Measurements from ENCODE around the gene C10orf143. TPM values are rescaled to one million over a fixed set of nuclear protein-coding genes. Genes with fewer than 3 reads are reported as not detected.
"Not testable (repeated sequence)": the region's sequence is repeated elsewhere in the genome, so short reads cannot be mapped to it uniquely, and the experiment has no call there.

Gene C10orf143
- total RNA-seq, 2 experiments from 2014 or later = 2.5 to 3.0 TPM

DNA sequence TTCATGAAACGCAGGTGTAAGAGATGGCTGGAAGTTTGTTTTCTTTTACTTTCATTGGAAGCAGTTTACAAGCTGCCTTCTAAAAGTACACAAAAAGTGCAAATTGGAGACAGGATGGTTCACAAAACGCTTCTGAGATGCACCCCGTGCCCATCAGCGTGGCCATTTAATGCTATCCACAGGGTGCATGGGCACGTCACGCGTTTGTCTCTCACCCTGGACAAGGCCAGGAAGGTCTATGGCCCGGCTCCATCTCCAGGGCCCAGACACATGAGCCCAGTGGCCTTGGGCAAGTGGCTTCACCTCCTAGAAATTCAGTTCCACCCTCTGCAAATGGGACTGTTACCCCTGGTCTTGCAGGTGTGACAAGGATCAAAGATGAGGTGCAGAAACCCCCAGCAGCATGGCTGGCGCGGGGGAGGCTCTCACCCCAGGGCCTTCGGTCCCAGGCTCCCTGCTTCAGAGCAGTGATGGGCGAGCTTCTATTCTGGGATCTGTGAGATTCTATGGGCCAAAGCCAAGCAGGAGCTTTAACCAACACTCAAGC lies 85.8 kb downstream of the C10orf143 start:
- DNase-seq = no peak
- Mint-ChIP-seq H3K27ac (no peak overlapping the region), H3K4me3 (no peak overlapping the region), H3K9me3 (no peaks in the 10 kb centered on the region), H3K27me3 (no peaks in the 10 kb centered on the region), H3K4me1 (ENCODE audit: low read depth) (no peaks in the 10 kb centered on the region), H3K36me3 (no peaks in the 10 kb centered on the region)
- ChIA-PET CTCF (no interaction called here), POLR2A (no interaction called here)
- intact Hi-C loops (cut with micrococcal nuclease) = no loop called here

DNA sequence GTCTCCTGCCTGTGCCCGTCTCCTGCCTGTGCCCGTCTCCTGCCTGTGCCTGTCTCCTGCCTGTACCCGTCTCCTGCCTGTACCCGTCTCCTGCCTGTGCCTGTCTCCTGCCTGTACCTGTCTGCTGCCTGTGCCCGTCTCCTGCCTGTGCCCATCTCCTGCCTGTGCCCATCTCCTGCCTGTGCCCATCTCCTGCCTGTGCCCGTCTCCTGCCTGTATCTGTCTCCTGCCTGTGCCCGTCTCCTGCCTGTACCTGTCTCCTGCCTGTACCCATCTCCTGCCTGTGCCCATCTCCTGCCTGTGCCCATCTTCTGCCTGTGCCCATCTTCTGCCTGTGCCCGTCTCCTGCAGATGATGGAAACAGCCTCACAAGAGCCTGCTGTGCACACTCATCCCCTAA lies 86.3 kb downstream of the C10orf143 start:
- CTCF ChIA-PET; POLR2A ChIA-PET; DNase-seq; H3K36me3 Mint-ChIP-seq; H3K27me3 Mint-ChIP-seq; intact Hi-C loops (cut with micrococcal nuclease); H3K4me3 Mint-ChIP-seq; H3K9me3 Mint-ChIP-seq; H3K27ac Mint-ChIP-seq; H3K4me1 Mint-ChIP-seq (ENCODE audit: low read depth): not testable (repeated sequence)

DNA sequence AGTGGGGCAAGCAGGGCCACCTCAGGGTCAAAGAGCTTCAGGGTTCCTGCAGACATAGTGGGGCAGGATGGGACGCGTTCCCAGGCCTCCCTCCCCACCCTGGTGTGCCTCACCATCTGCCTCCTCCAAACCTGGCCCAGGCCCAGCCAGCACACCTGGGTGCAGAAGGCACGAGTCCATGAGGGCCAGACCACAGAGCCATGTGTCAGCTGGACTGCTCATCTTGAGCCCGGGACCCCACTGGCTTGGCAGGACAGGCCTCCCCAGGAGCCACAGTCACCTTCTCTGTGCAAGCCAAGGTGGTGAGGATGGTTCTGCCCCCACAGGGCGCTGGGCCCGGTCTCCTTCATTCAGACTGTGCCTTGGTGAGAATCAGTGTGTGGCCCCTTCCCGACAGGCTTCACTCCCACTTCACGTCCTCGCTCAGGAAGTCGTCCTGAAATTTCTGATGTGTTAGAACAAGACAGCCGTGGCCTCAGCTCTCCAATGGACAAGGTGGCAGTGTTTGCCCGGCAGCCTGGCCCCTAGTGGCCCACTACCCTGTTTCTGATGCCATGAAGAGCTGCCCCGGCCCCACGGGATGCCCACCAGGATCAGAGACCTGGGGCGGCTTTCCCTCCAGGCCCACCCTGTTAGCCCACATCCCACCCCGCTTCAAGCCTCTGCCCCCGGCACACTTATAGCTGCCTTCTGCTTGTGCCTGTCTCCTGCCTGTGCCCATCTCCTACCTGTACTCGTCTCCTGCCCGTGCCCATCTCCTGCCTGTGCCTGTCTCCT lies 87.0 kb downstream of the C10orf143 start:
- ChIA-PET POLR2A (no interaction called here), CTCF (no interaction called here)
- intact Hi-C loops (cut with micrococcal nuclease) = no loop called here
- H3K9me3 Mint-ChIP-seq = no peaks in the 10 kb centered on the region
- no peaks in the 10 kb centered on the region for H3K27me3 Mint-ChIP-seq
- no peak for DNase-seq
- H3K36me3 Mint-ChIP-seq = no peaks in the 10 kb centered on the region
- no peak overlapping the region for H3K4me3 Mint-ChIP-seq
- no peak overlapping the region for H3K27ac Mint-ChIP-seq
- no peaks in the 10 kb centered on the region for H3K4me1 Mint-ChIP-seq (ENCODE audit: low read depth)

DNA sequence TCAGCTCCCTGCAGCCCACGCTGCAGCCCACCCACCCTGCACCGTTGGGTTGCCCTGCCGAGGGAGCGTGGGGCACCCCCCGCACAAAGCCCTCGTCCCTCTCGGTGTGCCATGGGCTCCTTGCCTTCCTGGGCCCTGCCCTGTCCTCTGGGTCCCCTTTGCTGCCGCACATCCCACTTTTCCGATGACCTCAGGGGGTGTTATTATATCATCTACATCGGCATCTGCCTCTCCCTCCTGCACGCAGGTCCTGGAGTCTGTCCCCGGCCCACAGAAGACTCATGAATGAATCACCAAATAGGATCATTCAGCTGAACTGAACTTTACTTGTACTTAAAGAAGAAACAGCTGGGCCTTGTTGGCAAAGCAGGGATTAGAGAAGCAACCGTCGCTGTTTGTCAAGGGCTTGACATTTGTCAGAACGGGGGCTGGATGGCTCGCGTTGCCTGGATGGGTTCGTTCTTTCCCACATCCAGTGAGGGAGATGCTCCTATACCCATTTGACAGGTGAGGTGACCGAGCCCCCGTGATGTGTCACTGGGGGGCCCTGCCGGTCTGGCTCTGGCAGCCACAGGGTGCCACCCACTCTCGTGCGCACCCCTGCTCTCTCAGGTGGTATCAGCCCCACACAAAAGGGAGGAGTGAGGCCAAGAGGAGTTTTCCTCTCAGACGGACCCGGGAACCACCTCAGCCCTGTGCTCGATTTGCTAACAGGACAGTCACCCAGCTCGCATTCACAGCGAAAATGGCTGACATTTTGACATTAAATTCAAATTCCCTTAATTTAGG lies 87.9 kb downstream of the C10orf143 start:
- no peak overlapping the region for H3K4me3 Mint-ChIP-seq

DNA sequence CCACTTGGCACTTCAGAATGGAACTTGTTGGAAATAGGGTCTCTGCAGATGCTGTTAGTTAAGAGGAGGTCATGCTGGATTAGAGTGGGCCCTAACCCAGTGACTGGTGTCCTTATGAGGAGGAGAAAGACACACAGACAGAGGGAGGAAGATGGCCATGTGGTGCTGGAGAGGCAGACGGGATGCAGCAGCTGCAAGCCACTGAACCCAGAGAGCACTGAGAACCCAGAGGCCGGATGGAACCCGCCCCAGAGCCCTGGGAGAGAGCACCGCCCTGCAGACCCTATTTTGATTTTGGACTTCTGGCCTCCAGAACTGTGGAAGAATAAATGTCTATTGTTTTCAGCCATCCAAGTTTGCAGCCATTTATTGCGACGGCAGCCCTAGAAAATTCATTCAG lies 88.5 kb downstream of the C10orf143 start:
- intact Hi-C loops (cut with micrococcal nuclease) = no loop called here
- H3K4me1 Mint-ChIP-seq (ENCODE audit: low read depth) = peaks cover 2% of the 10 kb centered on the region
- DNase-seq = no peak
- H3K36me3 Mint-ChIP-seq = no peaks in the 10 kb centered on the region
- H3K27ac Mint-ChIP-seq = no peak overlapping the region
- no peak overlapping the region for H3K4me3 Mint-ChIP-seq
- H3K9me3 Mint-ChIP-seq = no peaks in the 10 kb centered on the region
- no peaks in the 10 kb centered on the region for H3K27me3 Mint-ChIP-seq
- CTCF ChIA-PET = no interaction called here
- POLR2A ChIA-PET = no interaction called here

More for the DNA sequence above, 87.9 kb downstream of the C10orf143 start:
- peaks cover 2% of the 10 kb centered on the region for H3K4me1 Mint-ChIP-seq (ENCODE audit: low read depth)
- no peak for DNase-seq
- H3K27me3 Mint-ChIP-seq = no peaks in the 10 kb centered on the region
- POLR2A ChIA-PET = no interaction called here
- H3K27ac Mint-ChIP-seq = no peak overlapping the region
- CTCF ChIA-PET = no interaction called here
- intact Hi-C loops (cut with micrococcal nuclease) = no loop called here
- H3K9me3 Mint-ChIP-seq = no peaks in the 10 kb centered on the region
- no peaks in the 10 kb centered on the region for H3K36me3 Mint-ChIP-seq

DNA sequence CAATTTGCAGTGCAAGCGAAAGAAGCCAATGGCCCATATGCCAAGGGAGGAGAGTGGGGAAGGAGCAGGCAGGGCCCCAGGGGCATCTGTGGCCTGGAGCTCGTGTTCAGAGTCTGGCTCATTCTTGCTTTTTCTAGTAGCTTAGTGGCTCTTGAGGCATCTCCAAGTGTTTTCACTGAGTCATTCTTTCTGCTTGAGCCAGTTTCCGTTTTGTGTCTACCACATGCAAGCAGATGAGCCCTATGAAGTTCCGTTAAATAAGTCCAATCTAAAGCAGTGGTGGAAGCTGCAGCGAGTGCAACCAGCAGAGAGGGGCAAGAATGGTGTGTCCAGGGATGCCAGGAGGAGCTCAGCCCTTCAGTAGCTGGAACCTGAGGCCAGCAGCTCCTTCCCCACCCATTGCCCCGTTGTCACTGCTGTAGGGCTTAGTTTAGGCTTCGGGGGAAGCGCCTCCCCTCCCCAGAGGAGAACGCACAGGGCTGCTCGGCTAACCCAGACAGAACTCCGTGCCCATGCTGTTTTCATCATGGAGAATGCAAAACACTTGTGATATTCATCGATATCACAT lies 89.2 kb downstream of the C10orf143 start:
- peak; percentile 20 for DNase-seq
- ChIA-PET CTCF (no interaction called here), POLR2A (no interaction called here)
- Mint-ChIP-seq H3K4me1 (ENCODE audit: low read depth) (peaks cover 2% of the 10 kb centered on the region), H3K36me3 (no peaks in the 10 kb centered on the region), H3K4me3 (no peak overlapping the region), H3K27me3 (no peaks in the 10 kb centered on the region), H3K27ac (no peak overlapping the region), H3K9me3 (no peaks in the 10 kb centered on the region)
- intact Hi-C loops (cut with micrococcal nuclease) = no loop called here

DNA sequence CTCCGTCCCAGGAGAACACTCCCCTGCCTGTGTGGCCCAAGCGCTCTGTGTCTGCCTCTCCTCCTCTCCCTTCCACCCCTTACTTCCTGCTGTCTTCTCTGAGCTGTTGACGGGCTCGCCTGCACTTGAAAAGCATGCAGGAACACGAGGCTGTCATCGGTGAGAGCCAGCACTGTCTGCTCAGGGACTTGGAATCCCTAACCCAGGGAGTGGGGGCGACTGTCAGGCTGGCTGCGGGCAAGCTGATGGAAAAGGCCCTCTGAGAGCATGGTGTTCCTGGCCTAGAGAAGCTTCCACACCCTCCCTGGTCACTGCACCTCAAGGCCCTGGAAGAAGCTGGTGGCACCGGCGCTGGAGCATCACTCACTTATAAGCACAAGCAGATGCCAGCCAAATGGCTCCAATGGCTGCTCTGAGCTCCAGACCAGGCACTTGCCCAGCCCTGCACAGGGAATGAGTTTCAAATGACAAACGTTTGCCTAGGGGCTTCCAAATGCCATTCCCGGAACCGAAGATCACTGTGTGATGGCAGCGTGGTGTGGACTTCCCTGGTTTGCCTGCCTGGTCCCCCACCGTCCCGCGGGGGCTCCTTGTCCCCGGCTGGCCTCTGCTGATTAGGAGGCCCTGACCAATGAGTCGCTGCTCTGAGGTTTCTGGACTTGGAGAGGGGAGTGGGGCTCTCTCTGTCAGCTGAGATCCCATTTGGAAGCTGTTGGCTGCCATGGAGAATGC lies 89.8 kb downstream of the C10orf143 start:
- H3K27ac Mint-ChIP-seq = no peak overlapping the region

DNA sequence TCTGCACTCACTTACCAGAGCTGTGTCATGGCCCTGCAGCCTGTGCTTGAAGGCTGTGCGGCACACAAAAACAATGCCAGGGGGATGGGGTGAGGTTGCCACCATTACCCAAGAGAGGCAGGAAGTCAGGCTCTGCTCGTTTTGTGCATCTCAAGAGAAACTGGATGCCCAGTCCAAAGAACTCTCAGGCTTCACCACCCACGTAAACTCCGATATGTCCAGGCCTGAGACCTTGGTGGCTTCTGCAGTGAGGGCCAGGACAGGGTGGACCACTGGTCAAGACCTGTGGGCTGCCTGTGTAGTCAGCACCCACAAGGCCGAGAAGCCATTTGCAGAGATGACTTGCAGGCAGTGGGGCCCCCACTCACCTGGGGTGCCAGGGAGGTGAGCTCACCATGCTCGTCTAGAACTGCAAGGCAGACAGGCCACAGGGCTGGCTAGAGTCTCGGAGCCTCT lies 91.9 kb downstream of the C10orf143 start:
- intact Hi-C loops (cut with micrococcal nuclease) = no loop called here
- Mint-ChIP-seq H3K36me3 (no peaks in the 10 kb centered on the region), H3K4me1 (ENCODE audit: low read depth) (peaks cover 2% of the 10 kb centered on the region), H3K4me3 (no peak overlapping the region), H3K9me3 (no peaks in the 10 kb centered on the region), H3K27me3 (no peaks in the 10 kb centered on the region), H3K27ac (no peak overlapping the region)
- ChIA-PET POLR2A (no interaction called here), CTCF (no interaction called here)
- no peak for DNase-seq

More for the DNA sequence above, 89.8 kb downstream of the C10orf143 start:
- H3K27me3 Mint-ChIP-seq = no peaks in the 10 kb centered on the region
- H3K36me3 Mint-ChIP-seq = no peaks in the 10 kb centered on the region
- intact Hi-C loops (cut with micrococcal nuclease) = no loop called here
- POLR2A ChIA-PET = no interaction called here
- H3K4me3 Mint-ChIP-seq = no peak overlapping the region
- CTCF ChIA-PET = no interaction called here
- H3K9me3 Mint-ChIP-seq = no peaks in the 10 kb centered on the region
- no peak for DNase-seq
- H3K4me1 Mint-ChIP-seq (ENCODE audit: low read depth) = peaks cover 2% of the 10 kb centered on the region

DNA sequence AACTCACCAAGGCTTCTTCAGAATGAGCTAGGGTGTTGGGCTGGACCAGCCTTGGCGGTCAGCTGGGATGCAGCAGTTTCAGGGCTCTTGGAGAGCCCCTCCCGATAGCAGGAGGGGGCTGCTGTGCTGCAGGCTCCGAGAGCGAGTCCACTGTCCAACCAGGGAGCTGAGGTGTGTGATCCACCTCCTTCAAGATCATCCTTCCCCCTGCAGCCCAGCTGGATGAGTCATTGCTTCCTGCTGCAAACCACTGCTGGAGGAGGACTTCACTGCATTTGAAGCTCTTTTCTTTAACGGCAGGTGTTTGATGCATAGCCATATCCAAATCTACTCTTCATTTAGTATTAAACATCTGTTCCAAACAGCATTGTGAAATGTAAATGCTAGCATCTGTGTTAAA lies 92.4 kb downstream of the C10orf143 start:
- no peak overlapping the region for H3K27ac Mint-ChIP-seq
- intact Hi-C loops (cut with micrococcal nuclease) = no loop called here
- no peak overlapping the region for H3K4me3 Mint-ChIP-seq
- H3K4me1 Mint-ChIP-seq (ENCODE audit: low read depth) = peaks cover 2% of the 10 kb centered on the region
- no peaks in the 10 kb centered on the region for H3K36me3 Mint-ChIP-seq
- DNase-seq = peak; percentile 32
- POLR2A ChIA-PET = no interaction called here
- H3K9me3 Mint-ChIP-seq = no peaks in the 10 kb centered on the region
- no peaks in the 10 kb centered on the region for H3K27me3 Mint-ChIP-seq
- CTCF ChIA-PET = no interaction called here

DNA sequence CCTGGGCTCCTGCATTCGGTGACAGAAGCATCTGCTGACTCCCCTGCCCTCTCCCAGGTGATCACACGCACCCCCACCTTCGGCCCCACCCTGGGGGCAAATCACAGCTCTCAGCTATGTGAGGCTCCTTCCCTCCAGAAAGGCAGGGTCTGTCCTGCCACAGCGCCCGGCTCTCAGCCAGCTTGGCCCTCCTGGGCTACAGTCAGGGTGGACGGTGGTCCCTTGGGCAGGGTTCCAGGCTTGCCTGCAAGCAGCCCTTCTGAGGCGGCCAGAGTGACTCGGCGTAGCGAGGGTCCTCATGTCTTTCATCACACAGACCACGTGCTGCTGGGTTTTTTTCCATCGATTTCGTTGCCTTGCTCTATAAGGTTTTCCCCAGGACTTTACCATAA lies 93.0 kb downstream of the C10orf143 start:
- DNase-seq = no peak
- Mint-ChIP-seq H3K27ac (no peak overlapping the region), H3K27me3 (no peaks in the 10 kb centered on the region), H3K4me1 (ENCODE audit: low read depth) (peaks cover 2% of the 10 kb centered on the region), H3K4me3 (no peak overlapping the region), H3K36me3 (no peaks in the 10 kb centered on the region), H3K9me3 (no peaks in the 10 kb centered on the region)
- intact Hi-C loops (cut with micrococcal nuclease) = no loop called here
- ChIA-PET CTCF (no interaction called here), POLR2A (no interaction called here)

DNA sequence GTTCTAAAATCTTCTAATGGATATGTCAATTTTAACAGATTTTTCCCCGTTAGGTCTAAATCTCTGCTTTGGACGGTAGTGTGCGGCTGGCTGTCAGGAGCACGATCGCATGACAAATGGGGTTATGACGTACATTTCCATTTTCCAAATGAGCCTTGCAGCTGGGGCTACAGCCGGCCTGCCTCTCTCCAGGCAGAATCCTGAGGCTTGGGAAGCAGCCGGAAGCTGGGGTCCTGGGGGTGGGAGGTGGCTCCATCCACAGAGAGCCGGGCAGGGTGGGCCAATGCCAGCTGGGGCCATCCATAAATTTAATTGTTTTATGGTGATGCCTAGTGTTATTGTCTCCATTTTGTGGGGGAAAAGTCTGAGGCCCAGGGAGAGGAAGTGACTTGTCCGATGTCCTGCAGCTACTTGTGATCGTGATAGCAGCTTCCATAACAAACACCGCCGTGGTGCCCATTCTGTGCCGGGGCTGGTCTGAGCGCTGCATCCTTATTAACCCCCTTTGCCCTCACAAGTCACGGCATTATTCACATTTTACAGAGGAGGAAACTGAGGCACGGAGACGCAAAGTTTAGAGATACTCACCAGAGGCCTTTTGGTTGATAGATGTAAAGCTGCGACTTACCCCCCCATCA lies 93.5 kb downstream of the C10orf143 start:
- no peaks in the 10 kb centered on the region for H3K9me3 Mint-ChIP-seq
- H3K4me3 Mint-ChIP-seq = no peak overlapping the region
- POLR2A ChIA-PET = no interaction called here
- intact Hi-C loops (cut with micrococcal nuclease) = no loop called here
- H3K27ac Mint-ChIP-seq = no peak overlapping the region
- DNase-seq = no peak
- H3K4me1 Mint-ChIP-seq (ENCODE audit: low read depth) = peaks cover 2% of the 10 kb centered on the region
- no peaks in the 10 kb centered on the region for H3K36me3 Mint-ChIP-seq
- CTCF ChIA-PET = no interaction called here
- H3K27me3 Mint-ChIP-seq = no peaks in the 10 kb centered on the region

DNA sequence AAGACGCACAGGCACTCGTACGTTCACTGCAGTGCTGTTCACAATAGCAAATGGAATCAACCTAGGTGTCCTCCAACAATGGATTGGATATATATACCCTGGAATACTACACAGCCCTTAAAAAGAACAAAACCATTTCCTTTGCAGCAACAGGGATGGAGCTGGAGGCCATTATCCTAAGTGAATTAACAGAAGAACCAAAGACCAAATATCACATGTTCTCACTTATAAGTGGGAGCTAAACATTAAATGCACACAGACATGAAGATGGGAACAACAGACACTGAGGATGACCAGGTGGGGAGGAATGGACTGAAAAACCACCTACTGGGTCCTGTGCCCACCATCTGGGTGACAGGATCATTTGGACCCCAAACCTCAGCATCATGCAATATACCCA lies 94.5 kb downstream of the C10orf143 start:
- H3K4me3 Mint-ChIP-seq = no peak overlapping the region
- H3K27ac Mint-ChIP-seq = no peak overlapping the region
- POLR2A ChIA-PET = no interaction called here
- no peak for DNase-seq
- no peaks in the 10 kb centered on the region for H3K9me3 Mint-ChIP-seq
- H3K36me3 Mint-ChIP-seq = no peaks in the 10 kb centered on the region
- H3K4me1 Mint-ChIP-seq (ENCODE audit: low read depth) = peaks cover 2% of the 10 kb centered on the region
- intact Hi-C loops (cut with micrococcal nuclease) = no loop called here
- CTCF ChIA-PET = no interaction called here
- no peaks in the 10 kb centered on the region for H3K27me3 Mint-ChIP-seq

All from activated CD4-positive, alpha-beta memory T cell treated with anti-CD3 and anti-CD28 coated beads for 36 hours (primary cell).